Ovary (tissue), 3 donors: ENCODE data around the gene RASGEF1B.

Experiments used
- CTCF ChIP-seq, 3 donors: fragments of 450-650 bp in 2 of 3; fragments of 200-600 bp in 1 of 3; IDR thresholded peaks; one replicate each; pipeline versions ENCODE4 v1.5.1 to v1.8.0; 2016 to 2022; ENCODE audit warnings: antibody characterized with exemption in 3 of 3, mild to moderate bottlenecking in 1 of 3
- EP300 ChIP-seq: sonication (generic); formaldehyde crosslinking; IDR thresholded peaks from one replicate; pipeline ENCODE4 v1.6.1; 2017; ENCODE audit warnings: antibody characterized with exemption
- donor health status: DM: no; HTN: no; CAD: no.

- TF ChIP-seq EP300 (no peak), CTCF (IDR thresholded peaks at IDR 0.05) (no peak)
These were observed at the start of gene RASGEF1B for GRCh38 chr4:81471588-81472280.
